T-cell (primary cell): Measurements from ENCODE around the gene ITSN1. TPM values are rescaled to one million over a fixed set of nuclear protein-coding genes. Genes with fewer than 3 reads are reported as not detected.

ENCODE experiments used
- ATAC-seq, 4 experiments: fragments of 200-7000 bp in 3 of 4; fragments of 150-1000 bp in 1 of 4; cut with Tn5 transposase; replicated peaks in 1 of 4; 1 replicate in 3 of 4; 2 replicates in 1 of 4; pipeline ENCODE4 v1.10.0; 2021; ENCODE audit warnings: moderate library complexity in 3 of 4, mild to moderate bottlenecking in 2 of 4, moderate number of reproducible peaks in 1 of 4
- CTCF ChIA-PET, 2 donors: fragments of 300-600 bp; sonication (Branson Sonifier 250); formaldehyde crosslinking; loops; one replicate each; lab custom pipeline; 2022; ENCODE audit warnings: antibody characterized with exemption in 2 of 2; lab: Charles Lee
- POLR2A ChIA-PET, 2 donors: fragments of 300-600 bp; sonication (Branson Sonifier 250); formaldehyde crosslinking; loops; one replicate each; lab custom pipeline; 2022; ENCODE audit warnings: antibody characterized with exemption in 2 of 2; lab: Charles Lee
- DNase-seq, 35 experiments: peaks; one replicate each; pipeline versions ENCODE4 v3.0.0 to v3.0.0-alpha.2; 2013 to 2023
- H3K27ac ChIP-seq: one replicate; pipeline ENCODE4 v1.5.1; 2013; ENCODE audit warnings: low read length
- H3K27me3 ChIP-seq, 2 experiments: replicated peaks in 1 of 2; 1 replicate in 1 of 2; 2 replicates in 1 of 2; pipeline versions ENCODE4 v1.6.1 to v1.7.0; 2013; ENCODE audit warnings: low read length in 1 of 2, mixed read lengths in 1 of 2; ENCODE audit not compliant: control insufficient read depth in 2 of 2, insufficient read depth in 2 of 2; ENCODE audit errors: extremely low read depth in 1 of 2
- H3K36me3 ChIP-seq, 2 donors: 1 replicate in 1 of 2; 2 replicates in 1 of 2; pipeline versions ENCODE4 v1.6.1 to v1.7.0; 2013; ENCODE audit warnings: low read length in 1 of 2; ENCODE audit not compliant: control insufficient read depth in 2 of 2, insufficient read depth in 1 of 2; ENCODE audit errors: extremely low read depth in 1 of 2
- H3K4me1 ChIP-seq, 2 experiments: 1 replicate in 1 of 2; 2 replicates in 1 of 2; pipeline versions ENCODE4 v1.6.1 to v1.7.0; 2013; ENCODE audit warnings: low read length in 2 of 2, mixed read lengths in 1 of 2; ENCODE audit not compliant: insufficient read depth in 2 of 2, control insufficient read depth in 1 of 2; ENCODE audit errors: extremely low read depth in 1 of 2
- H3K4me3 ChIP-seq, 2 donors: 1 replicate in 1 of 2; 2 replicates in 1 of 2; pipeline versions ENCODE4 v1.5.1 to v1.7.0; 2013; ENCODE audit warnings: mild to moderate bottlenecking in 2 of 2, low read length in 1 of 2, moderate library complexity in 1 of 2; ENCODE audit not compliant: control insufficient read depth in 1 of 2; ENCODE audit errors: extremely low read depth in 1 of 2
- H3K9me3 ChIP-seq: 2 replicates; pipeline ENCODE4 v1.7.0; 2013
- H3K27ac Mint-ChIP-seq, 2 donors: one replicate each; pipeline ENCODE4 v1.8.0; 2020 to 2021; ENCODE audit warnings: mild to moderate bottlenecking in 2 of 2, mixed read lengths in 2 of 2
- H3K27me3 Mint-ChIP-seq, 2 donors: one replicate each; pipeline ENCODE4 v1.8.0; 2021 to 2022; ENCODE audit warnings: mixed read lengths in 2 of 2
- H3K36me3 Mint-ChIP-seq: one replicate; pipeline ENCODE4 v1.8.0; 2021; ENCODE audit warnings: mixed read lengths
- H3K4me1 Mint-ChIP-seq, 3 donors: one replicate each; pipeline ENCODE4 v1.8.0; 2020 to 2022; ENCODE audit warnings: mixed read lengths in 3 of 3, mild to moderate bottlenecking in 1 of 3
- H3K4me3 Mint-ChIP-seq, 3 donors: one replicate each; pipeline ENCODE4 v1.8.0; 2020 to 2022; ENCODE audit warnings: mild to moderate bottlenecking in 3 of 3, mixed read lengths in 3 of 3, moderate library complexity in 3 of 3
- H3K9me3 Mint-ChIP-seq, 3 donors: one replicate each; pipeline ENCODE4 v1.8.0; 2020 to 2022; ENCODE audit warnings: mixed read lengths in 3 of 3
- WGBS: methylation state at CpG from one replicate; pipeline ENCODE4 v1.1.5; 2013; ENCODE audit warnings: missing lambda C conversion rate; ENCODE audit not compliant: insufficient coverage; 5-methylcytosine and 5-hydroxymethylcytosine counted together
- total RNA-seq, 35 experiments: library from RNA in 6 of 35; stranded (reverse) in 6 of 35; fragments of 120-200 nt in 1 of 35; gene quantifications; one replicate each; pipeline versions ENCODE4 v1.2.1 to v1.2.4 and lab custom pipeline; 2013 to 2026

ITSN1 gene
- total RNA-seq, 5 donors from 2014 or later (not counting 1 experiment from before 2014, with no cell fraction given): 2.3 to 3.9 (median 3.0) TPM

GRCh38 chr21:33813832-33814365 lies 171.6 kb downstream of the ITSN1 start:
- peaks cover 4% of the 10 kb centered on the region for H3K36me3 Mint-ChIP-seq
- peaks cover 0 to 4% of the 10 kb centered on the region in 2 donors for H3K27me3 Mint-ChIP-seq
- H3K4me3 ChIP-seq: no peak overlapping the region
- no peak overlapping the region for H3K27ac Mint-ChIP-seq
- H3K4me1 Mint-ChIP-seq: no peaks in the 10 kb centered on the region
- no peak overlapping the region for H3K4me3 Mint-ChIP-seq
- ChIA-PET CTCF (interaction anchor here in 1 of 2 donors (0.7 kb wide), 1 partner anchor 26 kb away, joined by 5 read pairs; no protein-coding TSS in a partner anchor), POLR2A (interaction anchor here in 1 of 2 donors (0.6 kb wide), 1 partner anchor 123 kb away, joined by 4 read pairs; no protein-coding TSS in a partner anchor)
- no peaks in the 10 kb centered on the region for H3K9me3 ChIP-seq
- H3K36me3 ChIP-seq: no peaks in the 10 kb centered on the region
- WGBS: 88% methylated on average over 7 of the region's 7 CpGs
- H3K27me3 ChIP-seq: peaks cover 0 to 2% of the 10 kb centered on the region in 2 experiments
- no peaks in the 10 kb centered on the region for H3K4me1 ChIP-seq
- DNase-seq: no peak
- no peak overlapping the region for H3K27ac ChIP-seq
- ATAC-seq: no peak
- H3K9me3 Mint-ChIP-seq: no peaks in the 10 kb centered on the region

DNA sequence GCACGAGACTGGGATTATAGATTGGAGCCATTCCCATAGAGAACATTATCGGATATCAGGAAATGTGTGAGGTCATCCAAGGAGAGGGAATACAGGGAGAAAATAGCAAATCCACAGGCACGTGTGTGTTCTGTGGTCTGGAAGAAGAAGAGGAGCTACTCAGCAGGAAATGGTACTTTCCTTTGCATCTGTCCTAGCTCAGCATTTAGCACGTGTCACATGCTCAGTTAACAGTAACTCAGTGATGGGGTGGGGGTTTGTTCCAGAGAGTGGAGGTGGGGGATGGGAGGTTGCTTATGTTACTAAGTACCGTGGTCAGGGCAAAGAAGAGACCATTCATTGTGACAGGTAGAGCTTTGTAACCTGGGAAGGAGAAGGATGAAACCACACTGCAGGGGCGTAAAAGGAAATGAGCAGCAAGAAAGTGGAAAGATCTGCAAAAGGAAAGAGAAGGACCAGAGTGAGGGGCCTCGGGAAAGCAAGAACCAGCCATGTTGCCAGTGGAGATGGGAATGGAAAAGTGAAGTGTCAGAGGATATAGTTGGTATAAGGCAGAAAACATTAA lies 172.9 kb downstream of the ITSN1 start:
- H3K36me3 Mint-ChIP-seq: peaks cover 4% of the 10 kb centered on the region
- peaks cover 0 to 4% of the 10 kb centered on the region in 2 donors for H3K27me3 Mint-ChIP-seq
- WGBS: 41% methylated on average over 6 of the region's 7 CpGs
- ChIA-PET CTCF (no interaction called here), POLR2A (interaction anchor here in 1 of 2 donors (0.6 kb wide), 1 partner anchor 47 kb away, joined by 4 read pairs; no protein-coding TSS in a partner anchor)
- Histone ChIP-seq H3K27me3 (no peaks in the 10 kb centered on the region), H3K36me3 (no peaks in the 10 kb centered on the region), H3K27ac (no peak overlapping the region), H3K9me3 (no peaks in the 10 kb centered on the region), H3K4me3 (no peak overlapping the region), H3K4me1 (no peaks in the 10 kb centered on the region)
- H3K4me3 Mint-ChIP-seq: no peak overlapping the region
- ATAC-seq (no peak), DNase-seq (no peak)
- no peaks in the 10 kb centered on the region for H3K4me1 Mint-ChIP-seq
- no peaks in the 10 kb centered on the region for H3K9me3 Mint-ChIP-seq
- H3K27ac Mint-ChIP-seq: no peak overlapping the region

DNA sequence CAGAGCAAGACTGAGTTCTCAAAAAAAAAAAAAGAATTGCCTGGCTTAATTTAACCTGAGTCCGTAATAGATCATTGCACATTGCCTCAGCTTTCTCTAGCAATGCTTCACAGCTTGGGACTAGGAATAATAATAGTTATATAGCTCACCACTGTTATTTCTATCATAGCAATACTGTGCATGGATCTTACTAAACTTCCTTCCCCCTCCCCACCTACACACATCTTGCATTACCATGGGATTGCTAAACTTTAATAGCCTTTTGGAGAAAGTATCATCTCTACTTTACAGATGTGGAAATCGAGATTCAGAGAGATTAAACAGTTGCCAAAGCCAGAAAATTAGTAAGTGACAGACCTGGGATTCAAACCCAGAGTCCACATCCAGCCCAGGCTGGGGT lies 173.9 kb downstream of the ITSN1 start:
- CTCF ChIA-PET: no interaction called here
- no peaks in the 10 kb centered on the region for H3K4me1 Mint-ChIP-seq
- DNase-seq (no peak), ATAC-seq (no peak)
- peaks cover 4% of the 10 kb centered on the region for H3K36me3 Mint-ChIP-seq
- Histone ChIP-seq H3K4me1 (no peaks in the 10 kb centered on the region), H3K4me3 (no peak overlapping the region), H3K9me3 (no peaks in the 10 kb centered on the region), H3K27ac (no peak overlapping the region), H3K27me3 (no peaks in the 10 kb centered on the region), H3K36me3 (no peaks in the 10 kb centered on the region)
- H3K27ac Mint-ChIP-seq: no peak overlapping the region
- H3K9me3 Mint-ChIP-seq: no peaks in the 10 kb centered on the region
- POLR2A ChIA-PET: no interaction called here
- H3K27me3 Mint-ChIP-seq: peaks cover 0 to 4% of the 10 kb centered on the region in 2 donors
- 0% methylated on average over 1 of the region's 2 CpGs for WGBS
- H3K4me3 Mint-ChIP-seq: no peak overlapping the region

GRCh38 chr21:33817138-33817537 lies 174.8 kb downstream of the ITSN1 start:
- ChIA-PET POLR2A (no interaction called here), CTCF (no interaction called here)
- Histone ChIP-seq H3K27ac (no peak overlapping the region), H3K36me3 (no peaks in the 10 kb centered on the region), H3K4me1 (no peaks in the 10 kb centered on the region), H3K27me3 (no peaks in the 10 kb centered on the region), H3K9me3 (no peaks in the 10 kb centered on the region), H3K4me3 (no peak overlapping the region)
- DNase-seq (no peak), ATAC-seq (no peak)
- no peaks in the 10 kb centered on the region for H3K4me1 Mint-ChIP-seq
- H3K9me3 Mint-ChIP-seq: no peaks in the 10 kb centered on the region
- H3K27me3 Mint-ChIP-seq: peaks cover 0 to 4% of the 10 kb centered on the region in 2 donors
- no peak overlapping the region for H3K27ac Mint-ChIP-seq
- 89% methylated on average over 7 of the region's 7 CpGs for WGBS
- H3K36me3 Mint-ChIP-seq: peaks cover 4% of the 10 kb centered on the region
- H3K4me3 Mint-ChIP-seq: no peak overlapping the region

GRCh38 chr21:33817663-33818451 lies 175.6 kb downstream of the ITSN1 start:
- no peak overlapping the region for H3K4me3 ChIP-seq
- Mint-ChIP-seq H3K4me3 (no peak overlapping the region), H3K36me3 (peaks cover 4% of the 10 kb centered on the region), H3K27me3 (peaks cover 0 to 4% of the 10 kb centered on the region in 2 donors), H3K4me1 (no peaks in the 10 kb centered on the region), H3K9me3 (no peaks in the 10 kb centered on the region), H3K27ac (no peak overlapping the region)
- no peaks in the 10 kb centered on the region for H3K27me3 ChIP-seq
- WGBS: 90% methylated on average over 1 of the region's 6 CpGs
- CTCF ChIA-PET: no interaction called here
- ATAC-seq: no peak
- H3K27ac ChIP-seq: no peak overlapping the region
- POLR2A ChIA-PET: no interaction called here
- no peaks in the 10 kb centered on the region for H3K4me1 ChIP-seq
- no peaks in the 10 kb centered on the region for H3K9me3 ChIP-seq
- no peak for DNase-seq
- H3K36me3 ChIP-seq: no peaks in the 10 kb centered on the region

GRCh38 chr21:33820230-33820770 lies 178.0 kb downstream of the ITSN1 start:
- Histone ChIP-seq H3K27me3 (no peaks in the 10 kb centered on the region), H3K4me1 (no peaks in the 10 kb centered on the region), H3K9me3 (no peaks in the 10 kb centered on the region), H3K36me3 (no peaks in the 10 kb centered on the region), H3K27ac (no peak overlapping the region), H3K4me3 (no peak overlapping the region)
- H3K36me3 Mint-ChIP-seq: peaks cover 4% of the 10 kb centered on the region
- no peaks in the 10 kb centered on the region for H3K27me3 Mint-ChIP-seq
- no peak overlapping the region for H3K27ac Mint-ChIP-seq
- DNase-seq (no peak), ATAC-seq (no peak)
- ChIA-PET POLR2A (no interaction called here), CTCF (no interaction called here)
- H3K4me3 Mint-ChIP-seq: no peak overlapping the region
- H3K4me1 Mint-ChIP-seq: no peaks in the 10 kb centered on the region
- H3K9me3 Mint-ChIP-seq: no peaks in the 10 kb centered on the region
